HEK293 (cell line): ENCODE data around the gene TAF15.

Experiments
- CTCF ChIA-PET: fragments of 350-600 bp; formaldehyde crosslinking; extraction: SDS; loops from one replicate; lab custom pipeline; 2021; ENCODE audit warnings: antibody characterized with exemption; lab: Yijun Ruan, JAX
- POLR2A ChIA-PET: fragments of 300-600 bp; formaldehyde crosslinking; extraction: SDS; loops from one replicate; lab custom pipeline; 2020; ENCODE audit warnings: antibody characterized with exemption, inconsistent platforms; lab: Yijun Ruan, JAX
- H3K27ac ChIP-seq: fragments of 200-500 bp; sonication (Bioruptor generic); 2 replicates; pipeline ENCODE4 v1.5.1; 2014; ENCODE audit warnings: low read depth, low read length, control low read depth, inconsistent platforms; ENCODE audit errors: extremely low read depth
- H3K36me3 ChIP-seq, 2 experiments: fragments of 200-500 bp in 1 of 2; sonication (Bioruptor generic) in 1 of 2; 1 replicate in 1 of 2; 2 replicates in 1 of 2; pipeline ENCODE4 v1.5.1; 2014 to 2017; ENCODE audit warnings: inconsistent platforms in 2 of 2, low read length in 2 of 2; ENCODE audit not compliant: control insufficient read depth in 2 of 2, insufficient read depth in 1 of 2
- H3K4me1 ChIP-seq: fragments of 200-500 bp; sonication (Bioruptor generic); 2 replicates; pipeline ENCODE4 v1.5.1; 2014; ENCODE audit warnings: mild to moderate bottlenecking, low read length, inconsistent platforms; ENCODE audit not compliant: control insufficient read depth, insufficient read depth
- H3K4me3 ChIP-seq: 2 replicates; pipeline ENCODE4 v1.5.1; 2011; ENCODE audit warnings: low read depth, mild to moderate bottlenecking, control low read depth, low read length, moderate library complexity
- H3K9me3 ChIP-seq: fragments of 200-500 bp; sonication (Bioruptor generic); 2 replicates; pipeline ENCODE4 v1.5.1; 2014; ENCODE audit warnings: low read depth, low read length, inconsistent platforms; ENCODE audit not compliant: control insufficient read depth, insufficient read depth
- BCL11B ChIP-seq: fragments of 450-650 bp; formaldehyde crosslinking; IDR thresholded peaks from 2 replicates; pipeline ENCODE4 v1.5.1; 2016; ENCODE audit warnings: low read depth, missing biosample characterization, missing genetic modification characterization
- KLF16 ChIP-seq: fragments of 450-650 bp; formaldehyde crosslinking; IDR thresholded peaks from 2 replicates; pipeline ENCODE4 v1.5.1; 2017; ENCODE audit warnings: missing biosample characterization, missing genetic modification characterization
- OVOL3 ChIP-seq: fragments of 450-650 bp; formaldehyde crosslinking; IDR thresholded peaks from 2 replicates; pipeline ENCODE4 v1.5.1; 2016; ENCODE audit warnings: missing biosample characterization, missing genetic modification characterization
- SCRT1 ChIP-seq: fragments of 450-650 bp; formaldehyde crosslinking; IDR thresholded peaks from 2 replicates; pipeline ENCODE4 v1.5.1; 2016; ENCODE audit warnings: missing biosample characterization, missing genetic modification characterization, borderline replicate concordance
- SP2 ChIP-seq: fragments of 450-650 bp; formaldehyde crosslinking; IDR thresholded peaks from 2 replicates; pipeline ENCODE4 v1.5.1; 2016; ENCODE audit warnings: missing biosample characterization, missing genetic modification characterization
- ZBTB20 ChIP-seq: fragments of 450-650 bp; formaldehyde crosslinking; IDR thresholded peaks from 2 replicates; pipeline ENCODE4 v1.5.1; 2016; ENCODE audit warnings: missing biosample characterization, missing genetic modification characterization
- ZBTB8A ChIP-seq: fragments of 450-650 bp; formaldehyde crosslinking; IDR thresholded peaks from 2 replicates; pipeline ENCODE4 v1.5.1; 2016; ENCODE audit warnings: missing biosample characterization, missing genetic modification characterization
- ZEB2 ChIP-seq: fragments of 450-650 bp; formaldehyde crosslinking; IDR thresholded peaks from 2 replicates; pipeline ENCODE4 v1.5.1; 2016; ENCODE audit warnings: missing biosample characterization, missing genetic modification characterization
- ZFP41 ChIP-seq: fragments of 450-650 bp; formaldehyde crosslinking; IDR thresholded peaks from 2 replicates; pipeline ENCODE4 v1.5.1; 2016; ENCODE audit warnings: missing biosample characterization, missing genetic modification characterization, borderline replicate concordance
- ZNF114 ChIP-seq: fragments of 450-650 bp; formaldehyde crosslinking; IDR thresholded peaks from 2 replicates; pipeline ENCODE4 v1.5.0; 2017; ENCODE audit warnings: missing biosample characterization, missing genetic modification characterization
- ZNF2 ChIP-seq: fragments of 450-650 bp; formaldehyde crosslinking; IDR thresholded peaks from 2 replicates; pipeline ENCODE4 v1.5.1; 2016; ENCODE audit warnings: missing biosample characterization, missing genetic modification characterization
- ZNF266 ChIP-seq: fragments of 450-650 bp; formaldehyde crosslinking; IDR thresholded peaks from 2 replicates; pipeline ENCODE4 v1.5.1; 2016; ENCODE audit warnings: missing biosample characterization, missing genetic modification characterization, low read depth
- ZNF280C ChIP-seq: fragments of 450-650 bp; formaldehyde crosslinking; IDR thresholded peaks from 2 replicates; pipeline ENCODE4 v1.5.1; 2016; ENCODE audit warnings: missing biosample characterization, missing genetic modification characterization
- ZNF350 ChIP-seq: fragments of 450-650 bp; formaldehyde crosslinking; IDR thresholded peaks from 2 replicates; pipeline ENCODE4 v1.5.0; 2017; ENCODE audit warnings: missing biosample characterization, mild to moderate bottlenecking, missing genetic modification characterization
- ZNF366 ChIP-seq: fragments of 450-650 bp; formaldehyde crosslinking; conservative IDR thresholded peaks from 2 replicates; pipeline ENCODE4 v1.5.1; 2016; ENCODE audit warnings: missing biosample characterization, missing genetic modification characterization
- ZNF585B ChIP-seq: fragments of 450-650 bp; formaldehyde crosslinking; IDR thresholded peaks from 2 replicates; pipeline ENCODE4 v1.5.1; 2016; ENCODE audit warnings: missing biosample characterization, missing genetic modification characterization
- ZNF768 ChIP-seq: fragments of 450-650 bp; formaldehyde crosslinking; IDR thresholded peaks from 2 replicates; pipeline ENCODE4 v1.5.1; 2018; ENCODE audit warnings: missing biosample characterization, mild to moderate bottlenecking, missing genetic modification characterization
- ZNF843 ChIP-seq: fragments of 450-650 bp; formaldehyde crosslinking; IDR thresholded peaks from 2 replicates; pipeline ENCODE4 v1.5.1; 2016; ENCODE audit warnings: missing biosample characterization, missing genetic modification characterization
- TF ChIP-seq, protein P1 (sequence below): fragments of 450-650 bp; formaldehyde crosslinking; IDR thresholded peaks from 2 replicates; pipeline ENCODE4 v1.5.1; 2016; ENCODE audit warnings: missing biosample characterization, missing genetic modification characterization, low read depth
- TF ChIP-seq, protein P2 (sequence below): fragments of 450-650 bp; formaldehyde crosslinking; IDR thresholded peaks from 2 replicates; pipeline ENCODE4 v1.5.1; 2016; ENCODE audit warnings: missing biosample characterization, missing genetic modification characterization

Gene TAF15

DNA sequence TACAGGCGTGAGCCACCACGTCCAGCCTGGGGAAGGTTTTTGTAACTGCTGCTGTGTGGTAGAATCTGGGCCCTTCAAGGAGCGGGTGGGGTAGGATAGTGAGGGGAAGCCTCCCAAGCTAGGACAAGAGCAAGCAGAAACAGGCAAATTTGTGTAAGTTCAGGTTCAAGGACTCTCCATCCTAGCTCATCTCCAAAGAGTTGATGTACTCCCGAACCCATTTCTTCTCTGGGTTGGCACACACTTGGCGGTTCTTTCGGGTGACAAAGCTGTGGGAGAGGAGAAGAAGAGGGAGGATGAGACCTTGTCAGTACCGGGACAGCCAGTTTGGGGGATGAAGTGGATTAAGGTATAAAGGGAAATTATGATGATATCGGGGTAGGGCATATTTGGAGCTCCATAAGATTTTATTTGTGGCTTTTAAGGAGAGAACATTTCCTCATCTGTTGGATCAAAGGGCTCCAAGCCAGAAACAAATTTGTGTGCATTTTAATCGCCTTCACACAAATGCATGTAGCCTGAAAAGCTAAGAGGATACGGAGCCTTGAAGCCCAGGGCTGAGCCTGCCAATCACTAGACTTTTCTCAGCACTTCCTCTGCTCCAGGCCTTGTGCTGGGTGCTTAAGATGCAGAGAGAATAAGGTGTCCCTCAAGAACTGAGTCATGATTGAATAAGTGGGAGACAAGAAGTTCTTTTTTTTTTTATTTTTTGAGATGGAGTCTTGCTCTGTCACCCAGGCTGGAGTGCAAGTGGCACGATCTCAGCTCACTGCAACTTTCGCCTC lies 63.1 kb downstream of the TAF15 start:
- no peaks in the 10 kb centered on the region for H3K36me3 ChIP-seq
- ChIA-PET POLR2A (no interaction called here), CTCF (interaction anchor here (0.6 to 0.8 kb wide), 4 partner anchors 23 to 137 kb away, joined by 3 to 7 read pairs (median 3); no protein-coding TSS in a partner anchor)
- H3K4me1 ChIP-seq, result no peaks in the 10 kb centered on the region
- TF ChIP-seq ZNF350 (no peak), ZNF114 (tag by site-specific recombination) (no peak)
- no peak overlapping the region for H3K4me3 ChIP-seq
- H3K9me3 ChIP-seq, result no peaks in the 10 kb centered on the region
- no peak overlapping the region for H3K27ac ChIP-seq

DNA sequence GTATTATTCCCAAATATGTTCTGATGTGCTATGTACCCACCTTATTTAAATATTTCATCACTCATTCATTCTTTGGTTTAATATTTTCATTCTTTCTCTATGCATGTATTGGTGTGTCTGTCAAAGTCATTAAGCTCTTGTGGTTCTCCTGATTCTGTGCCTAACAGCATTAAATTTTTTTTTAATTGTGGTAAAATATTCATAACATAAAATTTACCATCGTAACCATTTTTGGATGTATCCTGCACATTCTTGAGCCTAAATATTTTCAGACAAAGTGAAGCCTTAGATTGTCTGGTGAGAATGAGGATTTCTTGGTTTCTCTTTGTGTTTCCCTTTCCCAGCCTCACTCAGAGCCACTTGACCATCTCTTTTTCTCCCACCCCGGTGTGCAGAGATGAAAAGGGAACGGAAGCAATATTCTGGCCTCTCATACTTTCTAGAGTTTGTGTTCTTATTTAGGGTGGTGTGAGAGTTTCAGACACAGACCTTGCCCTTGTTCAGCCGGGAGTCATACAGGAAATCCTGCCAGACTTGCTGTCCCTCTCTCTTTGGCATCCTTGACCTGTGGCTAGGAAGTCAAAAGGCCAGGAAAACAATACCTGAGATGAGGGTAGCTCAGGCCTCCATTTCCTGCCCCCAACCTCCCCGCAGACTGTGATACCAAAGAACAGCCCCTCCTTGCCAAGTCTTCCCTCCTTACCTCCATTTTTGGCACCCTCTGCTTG lies 66.0 kb downstream of the TAF15 start:
- Histone ChIP-seq H3K27ac (no peak overlapping the region), H3K9me3 (no peaks in the 10 kb centered on the region), H3K4me3 (no peak overlapping the region), H3K36me3 (no peaks in the 10 kb centered on the region), H3K4me1 (no peaks in the 10 kb centered on the region)
- TF ChIP-seq ZNF585B (tag by site-specific recombination) (no peak), OVOL3 (tag by site-specific recombination) (no peak), ZBTB8A (tag by site-specific recombination) (no peak), BCL11B (tag by site-specific recombination) (no peak), KLF16 (tag by site-specific recombination) (no peak), ZFP41 (tag by site-specific recombination) (no peak), ZBTB20 (no peak), ZNF768 (tag by site-specific recombination) (no peak), ZEB2 (tag by site-specific recombination) (no peak), SCRT1 (no peak), SP2 (tag by site-specific recombination) (no peak), ZNF366 (tag by site-specific recombination) (no peak), ZNF280C (tag by site-specific recombination) (no peak), ZNF843 (no peak), ZNF2 (tag by site-specific recombination) (no peak), ZNF266 (no peak)
- TF ChIP-seq, protein P1, sequence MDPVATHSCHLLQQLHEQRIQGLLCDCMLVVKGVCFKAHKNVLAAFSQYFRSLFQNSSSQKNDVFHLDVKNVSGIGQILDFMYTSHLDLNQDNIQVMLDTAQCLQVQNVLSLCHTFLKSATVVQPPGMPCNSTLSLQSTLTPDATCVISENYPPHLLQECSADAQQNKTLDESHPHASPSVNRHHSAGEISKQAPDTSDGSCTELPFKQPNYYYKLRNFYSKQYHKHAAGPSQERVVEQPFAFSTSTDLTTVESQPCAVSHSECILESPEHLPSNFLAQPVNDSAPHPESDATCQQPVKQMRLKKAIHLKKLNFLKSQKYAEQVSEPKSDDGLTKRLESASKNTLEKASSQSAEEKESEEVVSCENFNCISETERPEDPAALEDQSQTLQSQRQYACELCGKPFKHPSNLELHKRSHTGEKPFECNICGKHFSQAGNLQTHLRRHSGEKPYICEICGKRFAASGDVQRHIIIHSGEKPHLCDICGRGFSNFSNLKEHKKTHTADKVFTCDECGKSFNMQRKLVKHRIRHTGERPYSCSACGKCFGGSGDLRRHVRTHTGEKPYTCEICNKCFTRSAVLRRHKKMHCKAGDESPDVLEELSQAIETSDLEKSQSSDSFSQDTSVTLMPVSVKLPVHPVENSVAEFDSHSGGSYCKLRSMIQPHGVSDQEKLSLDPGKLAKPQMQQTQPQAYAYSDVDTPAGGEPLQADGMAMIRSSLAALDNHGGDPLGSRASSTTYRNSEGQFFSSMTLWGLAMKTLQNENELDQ (tag by site-specific recombination), result no peak
- TF ChIP-seq, protein P2, sequence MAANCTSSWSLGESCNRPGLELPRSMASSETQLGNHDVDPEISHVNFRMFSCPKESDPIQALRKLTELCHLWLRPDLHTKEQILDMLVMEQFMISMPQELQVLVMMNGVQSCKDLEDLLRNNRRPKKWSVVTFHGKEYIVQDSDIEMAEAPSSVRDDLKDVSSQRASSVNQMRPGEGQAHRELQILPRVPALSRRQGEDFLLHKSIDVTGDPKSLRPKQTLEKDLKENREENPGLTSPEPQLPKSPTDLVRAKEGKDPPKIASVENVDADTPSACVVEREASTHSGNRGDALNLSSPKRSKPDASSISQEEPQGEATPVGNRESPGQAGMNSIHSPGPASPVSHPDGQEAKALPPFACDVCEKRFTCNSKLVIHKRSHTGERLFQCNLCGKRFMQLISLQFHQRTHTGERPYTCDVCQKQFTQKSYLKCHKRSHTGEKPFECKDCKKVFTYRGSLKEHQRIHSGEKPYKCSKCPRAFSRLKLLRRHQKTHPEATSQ, result no peak
- CTCF ChIA-PET, result interaction anchor here (0.7 to 2.1 kb wide), 4 partner anchors 14 to 26 kb away, joined by 4 to 8 read pairs (median 5); no protein-coding TSS in a partner anchor
- POLR2A ChIA-PET, result interaction anchor here (0.6 kb wide), 1 partner anchor 12 kb away, joined by 3 read pairs; no protein-coding TSS in a partner anchor
